8988T (cell line): ENCODE results near the gene CLDN9.

ENCODE experiments used
- DNase-seq: peaks from one replicate; pipeline ENCODE4 v3.0.0; 2011

The CLDN9 gene

GRCh38 chr16:3058139-3059030 is 45.7 kb downstream of the CLDN9 start:
- no peak for DNase-seq

DNA sequence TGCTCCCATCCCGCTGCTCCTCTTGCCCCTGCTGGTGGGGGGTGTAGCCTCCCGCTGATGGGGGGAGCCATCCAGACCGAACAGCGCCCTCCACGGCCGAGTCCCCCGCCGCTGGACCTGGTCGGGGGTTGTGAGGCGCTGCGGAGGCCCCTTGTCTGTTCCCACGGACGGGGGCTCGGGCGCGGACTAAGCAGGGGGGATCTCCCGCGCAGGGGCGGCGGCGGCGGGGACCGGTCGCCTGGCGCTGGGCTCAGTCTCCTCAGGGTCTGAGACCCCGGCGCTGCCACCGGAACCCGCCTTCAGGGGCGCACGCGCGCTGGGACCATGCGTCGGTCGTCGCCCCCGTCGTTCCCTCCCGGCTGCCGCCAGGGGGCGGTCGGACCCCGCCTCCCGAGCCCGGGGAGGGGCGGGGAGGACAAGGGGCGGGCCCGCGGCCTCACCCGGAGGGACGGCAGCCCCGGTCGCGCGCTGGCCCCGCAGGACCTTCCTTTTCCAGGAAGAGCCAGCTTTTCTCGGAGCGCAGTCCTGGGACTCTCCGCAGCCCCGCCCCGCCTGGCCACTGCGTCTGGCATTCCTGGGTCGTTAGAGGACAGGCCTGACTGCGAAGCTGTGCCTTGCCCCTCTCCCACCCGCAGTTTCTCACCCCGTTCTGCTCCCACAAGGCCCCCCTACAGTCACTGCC is 46.5 kb downstream of the CLDN9 start:
- peak; percentile 76 for DNase-seq

- no peak for DNase-seq
Measured at GRCh38 chr16:3059723-3060242, 47.1 kb downstream of the CLDN9 start.

DNA sequence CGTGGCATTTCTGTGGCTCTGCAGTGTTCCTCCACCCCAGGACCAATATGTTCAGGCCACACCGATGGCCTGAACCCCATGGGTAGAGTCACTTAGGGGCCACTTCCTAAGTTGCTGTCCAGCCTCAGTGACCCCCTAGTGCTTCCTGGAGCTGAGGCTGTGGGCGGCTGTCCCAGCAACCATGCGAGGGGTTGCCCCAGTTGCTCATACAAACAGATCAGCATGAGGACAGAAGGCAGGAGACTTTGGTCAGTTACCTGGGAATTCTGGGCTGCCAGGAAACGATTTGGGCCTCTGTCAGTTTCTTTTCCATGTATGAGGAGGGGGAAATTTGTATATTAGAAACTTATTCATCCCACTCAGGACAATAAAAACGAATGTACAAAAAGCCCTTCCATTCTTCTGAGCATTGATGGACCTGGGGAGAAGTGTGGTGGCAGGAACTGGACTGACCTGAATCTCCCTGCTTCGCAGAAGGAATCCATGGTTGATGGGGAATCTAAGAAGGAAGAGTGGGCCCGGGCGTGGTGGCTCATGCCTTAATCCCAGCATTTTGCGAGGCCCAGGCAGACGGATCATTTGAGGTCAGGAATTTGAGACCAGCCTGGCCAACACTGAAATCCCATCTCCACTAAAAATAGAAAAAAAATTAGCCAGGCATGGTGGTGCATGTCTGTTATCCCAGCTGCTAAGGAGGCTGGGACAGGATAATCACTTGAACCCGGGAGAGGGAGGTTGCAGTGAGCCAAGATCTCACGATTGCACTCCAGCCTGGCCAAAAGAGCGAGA is 47.8 kb downstream of the CLDN9 start:
- DNase-seq = no peak

- no peak for DNase-seq
Measured at GRCh38 chr16:3062553-3062952, 49.8 kb downstream of the CLDN9 start.

- no peak for DNase-seq
Measured at GRCh38 chr16:3063625-3064386, 51.1 kb downstream of the CLDN9 start.
